Measurements from ENCODE around the gene PTPN11.
"Not testable (repeated sequence)": the region's sequence is repeated elsewhere in the genome, so short reads cannot be mapped to it uniquely, and the experiment has no call there.

PTPN11 gene

DNA sequence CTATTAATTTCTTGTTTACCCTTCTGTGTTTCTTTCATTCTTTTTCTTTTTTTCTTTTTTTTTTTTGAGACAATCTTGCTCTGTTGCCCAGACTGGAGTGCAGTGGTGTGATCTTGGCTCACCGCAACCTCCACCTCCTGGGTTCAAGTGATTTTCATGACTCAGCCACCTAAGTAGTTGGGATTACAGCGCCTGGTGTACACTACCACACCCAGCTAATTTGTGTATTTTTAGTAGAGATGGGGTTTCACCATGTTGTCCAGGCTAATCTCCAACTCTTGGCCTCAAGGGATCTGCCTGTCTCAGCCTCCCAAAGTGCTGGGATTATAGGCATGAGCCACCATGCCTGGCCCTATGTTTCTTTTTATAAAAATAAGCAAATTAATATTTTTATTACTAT is 29.4 kb downstream of the PTPN11 start:
- not testable (repeated sequence) for DNase-seq (ENCODE audit: low spot score)

DNA sequence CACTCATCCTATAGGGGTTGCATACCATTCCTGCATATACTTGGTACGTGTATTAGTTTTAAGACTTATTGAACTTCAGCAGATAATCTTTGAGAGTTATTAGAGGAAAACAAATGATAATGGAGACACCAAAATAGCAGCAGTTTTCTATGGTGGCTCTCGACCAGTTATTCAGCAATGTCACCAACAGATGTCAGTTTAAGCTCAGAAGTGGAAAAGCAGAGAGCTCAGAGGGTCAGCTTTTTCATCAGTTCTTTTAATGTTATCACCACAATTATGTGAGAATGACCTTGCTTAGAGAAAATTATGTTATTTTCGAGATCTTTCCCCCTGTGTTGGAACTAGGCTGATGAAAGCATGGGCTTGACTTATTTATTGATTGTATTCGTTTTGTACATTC is 32.0 kb downstream of the PTPN11 start:
- no peak for DNase-seq (ENCODE audit: low spot score)

DNA sequence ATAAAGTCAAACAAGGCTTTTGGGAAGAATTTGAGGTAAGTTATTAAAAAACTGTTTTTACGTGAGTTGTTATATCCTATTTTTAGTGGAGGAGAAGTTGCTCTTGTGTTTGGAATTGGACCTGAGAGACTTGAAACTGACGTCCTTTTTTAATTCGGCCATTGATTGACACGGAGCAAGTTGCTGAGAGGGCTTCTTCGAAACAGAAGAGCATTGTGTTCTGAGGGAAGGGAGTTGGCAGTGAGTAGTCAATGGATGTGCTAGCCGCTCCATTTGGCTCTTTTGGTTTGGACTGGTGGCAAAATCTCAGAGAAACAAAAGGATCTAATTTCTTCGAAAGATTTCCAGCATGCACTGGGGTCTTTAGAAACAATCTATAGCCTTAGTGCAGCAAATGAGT is 37.3 kb downstream of the PTPN11 start:
- no peak for DNase-seq (ENCODE audit: low spot score)

- not testable (repeated sequence) for DNase-seq (ENCODE audit: low spot score)
Observed at GRCh38 chr12:112457142-112457541, 38.4 kb downstream of the PTPN11 start.

- DNase-seq (ENCODE audit: low spot score): no peak
Observed at GRCh38 chr12:112458330-112458729, 39.6 kb downstream of the PTPN11 start.

DNA sequence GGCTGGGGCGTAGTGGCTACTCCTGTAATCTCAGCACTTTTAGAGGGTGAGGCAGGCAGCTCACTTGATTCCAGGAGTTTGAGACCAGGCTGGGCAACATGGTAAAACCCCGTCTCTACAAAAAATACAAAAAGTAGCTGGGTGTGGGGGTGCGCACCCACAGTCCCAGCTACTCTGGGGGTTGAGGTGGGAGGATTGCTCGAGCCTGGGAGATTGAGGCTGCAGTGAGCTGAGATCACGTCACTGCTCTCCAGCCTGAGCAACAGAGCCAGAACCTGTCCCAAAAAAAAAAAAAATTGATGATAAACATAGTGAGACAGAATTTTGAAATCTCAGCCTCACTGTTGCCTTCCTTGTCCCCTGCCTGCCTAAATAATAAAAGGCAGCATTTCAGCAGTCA is 40.0 kb downstream of the PTPN11 start:
- DNase-seq (ENCODE audit: low spot score): no peak

GRCh38 chr12:112463478-112463877 is 44.7 kb downstream of the PTPN11 start:
- DNase-seq (ENCODE audit: low spot score): no peak

- DNase-seq (ENCODE audit: low spot score): no peak
Observed at GRCh38 chr12:112464605-112465004, 45.9 kb downstream of the PTPN11 start.

GRCh38 chr12:112466011-112466422 is 47.3 kb downstream of the PTPN11 start:
- DNase-seq (ENCODE audit: low spot score): no peak

- DNase-seq (ENCODE audit: low spot score): no peak
Observed at GRCh38 chr12:112466835-112467234, 48.1 kb downstream of the PTPN11 start.

GRCh38 chr12:112468046-112468445 is 49.3 kb downstream of the PTPN11 start:
- DNase-seq (ENCODE audit: low spot score): no peak

GRCh38 chr12:112473056-112473455 is 54.3 kb downstream of the PTPN11 start:
- no peak for DNase-seq (ENCODE audit: low spot score)

DNA sequence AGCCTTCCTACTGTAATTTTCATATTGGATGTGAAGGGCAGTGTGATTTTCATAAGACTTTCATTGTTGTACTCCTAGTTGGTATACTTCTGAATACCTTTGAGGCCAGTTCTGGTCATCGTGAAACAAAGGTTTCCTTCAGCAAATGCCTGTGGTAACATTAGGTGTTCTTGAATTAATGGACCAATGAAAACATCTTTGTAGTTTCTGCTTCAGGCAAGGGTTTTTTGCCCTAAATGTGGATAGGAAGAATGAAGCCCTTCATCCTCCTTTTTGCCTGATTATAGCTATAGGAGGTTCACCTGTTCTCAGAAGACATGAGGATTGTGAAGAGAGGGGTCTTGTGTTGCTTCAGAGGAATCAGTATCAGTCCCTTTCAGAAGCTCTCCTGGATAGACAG is 60.7 kb downstream of the PTPN11 start:
- DNase-seq (ENCODE audit: low spot score): no peak

DNA sequence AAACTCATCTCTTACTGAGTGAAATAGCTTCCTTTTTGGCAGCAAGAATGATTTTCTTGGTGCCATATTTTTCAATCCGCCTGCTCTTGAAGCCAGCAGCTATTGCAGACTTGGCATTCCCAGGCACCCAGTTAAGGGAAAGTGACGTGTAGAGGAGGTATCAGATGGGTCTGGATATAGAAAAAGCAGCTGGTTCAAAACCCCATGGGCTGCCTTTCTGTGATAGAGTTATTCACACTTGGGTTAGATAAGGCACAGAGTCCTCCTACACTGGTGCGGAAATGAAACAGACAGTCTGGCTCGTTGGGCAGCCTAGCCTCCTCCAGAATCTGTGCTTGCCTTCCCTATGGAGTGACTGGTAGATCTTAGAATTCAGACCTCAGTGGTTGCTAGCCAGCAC is 62.2 kb downstream of the PTPN11 start:
- no peak for DNase-seq (ENCODE audit: low spot score)

- no peak for DNase-seq (ENCODE audit: low spot score)
Observed at GRCh38 chr12:112482733-112483132, 64.0 kb downstream of the PTPN11 start.

DNA sequence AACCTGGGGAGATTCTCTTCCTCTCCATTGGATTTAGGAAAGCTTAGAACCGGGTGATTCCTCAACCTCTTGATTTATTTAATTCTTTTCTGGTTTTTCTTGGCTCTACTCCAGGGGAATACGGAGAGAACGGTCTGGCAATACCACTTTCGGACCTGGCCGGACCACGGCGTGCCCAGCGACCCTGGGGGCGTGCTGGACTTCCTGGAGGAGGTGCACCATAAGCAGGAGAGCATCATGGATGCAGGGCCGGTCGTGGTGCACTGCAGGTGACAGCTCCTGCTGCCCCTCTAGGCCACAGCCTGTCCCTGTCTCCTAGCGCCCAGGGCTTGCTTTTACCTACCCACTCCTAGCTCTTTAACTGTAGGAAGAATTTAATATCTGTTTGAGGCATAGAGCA is 67.6 kb downstream of the PTPN11 start:
- no peak for DNase-seq (ENCODE audit: low spot score)

DNA sequence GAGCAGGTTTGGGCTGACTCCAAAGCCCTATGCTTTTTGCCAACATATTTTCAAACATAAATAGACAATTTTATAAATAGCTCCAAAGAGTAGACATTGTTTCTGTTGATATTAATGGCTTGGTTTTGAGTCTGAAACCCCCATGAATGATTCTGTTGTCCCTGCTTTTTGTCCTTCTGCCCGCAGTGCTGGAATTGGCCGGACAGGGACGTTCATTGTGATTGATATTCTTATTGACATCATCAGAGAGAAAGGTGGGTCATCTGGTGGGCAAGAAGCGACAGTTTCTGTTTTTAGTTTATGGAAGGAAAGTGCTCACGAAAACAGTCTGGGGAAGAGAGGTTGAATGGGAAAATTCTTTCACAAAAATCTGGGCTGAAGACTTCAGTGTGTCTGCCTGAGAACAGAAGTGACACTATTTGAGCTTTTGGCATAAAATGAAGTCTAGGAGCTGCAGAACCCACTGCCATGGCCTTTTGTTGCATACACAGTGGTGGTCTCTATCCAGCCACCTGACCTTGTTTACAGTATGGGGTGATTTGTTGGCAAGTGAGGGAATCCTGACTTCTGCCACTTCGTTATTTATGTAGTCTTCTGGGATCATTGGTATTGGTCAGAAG is 69.6 kb downstream of the PTPN11 start:
- no peak for DNase-seq (ENCODE audit: low spot score)

GRCh38 chr12:112489456-112489855 is 70.7 kb downstream of the PTPN11 start:
- no peak for DNase-seq (ENCODE audit: low spot score)

DNA sequence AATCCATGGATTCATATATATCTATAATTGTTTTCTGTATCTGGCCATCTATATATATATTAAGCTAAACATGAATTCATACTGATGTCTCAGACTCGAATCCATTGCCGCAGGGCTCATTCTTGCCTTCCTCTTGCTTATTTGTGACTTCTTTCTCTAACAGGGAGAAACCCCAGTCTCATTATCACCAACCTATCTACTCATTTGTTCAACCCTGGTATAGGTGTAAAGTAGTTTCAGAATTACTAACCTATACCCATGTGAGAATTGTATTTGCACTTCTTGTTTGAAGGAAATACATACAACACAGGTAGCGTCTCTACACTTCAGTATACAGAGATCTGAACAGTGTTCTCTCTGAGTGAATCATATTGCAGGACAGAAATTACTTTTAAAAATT is 77.7 kb downstream of the PTPN11 start:
- no peak for DNase-seq (ENCODE audit: low spot score)

- no peak for DNase-seq (ENCODE audit: low spot score)
Observed at GRCh38 chr12:112498580-112498979, 79.8 kb downstream of the PTPN11 start.

DNA sequence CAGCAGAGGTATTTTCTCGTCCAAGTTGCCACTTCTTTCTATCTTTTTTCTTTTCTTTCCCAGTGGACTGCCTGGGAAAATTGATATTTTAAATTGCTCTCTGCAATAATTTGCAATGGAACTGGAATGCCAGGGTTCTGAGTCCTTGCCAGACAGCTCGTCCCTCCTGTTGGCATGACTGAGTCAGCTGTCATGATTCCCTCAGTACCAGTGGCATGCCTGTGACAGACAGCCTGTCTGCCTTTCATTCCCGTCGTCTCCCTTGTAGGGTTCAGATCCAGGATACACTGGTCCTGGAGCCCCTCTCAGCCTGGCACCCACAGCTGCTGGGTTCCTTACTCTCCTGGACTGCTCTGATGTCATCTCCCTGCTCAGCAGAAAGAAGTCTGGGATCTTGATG is 84.8 kb downstream of the PTPN11 start:
- DNase-seq (ENCODE audit: low spot score): no peak

DNA sequence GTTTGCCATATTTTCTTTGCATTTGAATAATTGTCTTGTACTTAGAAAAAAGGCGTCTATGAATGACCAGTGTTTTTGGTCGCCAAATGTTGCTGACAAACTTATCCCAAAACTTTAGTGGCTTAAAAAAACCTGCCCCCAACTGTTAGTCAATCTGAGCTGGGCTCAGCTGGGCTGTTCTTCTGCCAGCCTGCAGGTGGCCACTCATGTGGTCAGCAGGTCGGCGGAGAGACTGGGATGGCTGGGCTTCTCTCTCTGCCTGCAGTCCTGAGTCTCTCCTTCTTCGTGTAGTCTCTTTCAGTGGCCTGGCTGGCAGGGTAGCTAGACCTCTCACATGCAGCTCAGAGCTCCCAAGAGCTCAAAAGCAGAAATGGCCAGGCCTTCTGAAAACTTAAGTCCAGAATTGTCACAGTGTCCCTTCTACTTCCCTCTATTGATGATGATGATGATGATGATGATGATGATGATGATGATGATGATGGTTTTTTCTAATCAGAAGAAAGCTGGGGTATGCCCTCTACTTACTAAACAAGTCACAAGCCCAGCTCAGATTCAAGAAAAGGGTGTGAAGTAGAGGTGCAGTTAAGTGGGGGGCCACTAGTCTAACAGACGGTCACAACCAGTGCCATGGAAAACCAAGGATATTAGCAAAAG is 87.9 kb downstream of the PTPN11 start:
- DNase-seq (ENCODE audit: low spot score): no peak

- no peak for DNase-seq (ENCODE audit: low spot score)
Observed at GRCh38 chr12:112513471-112513870, 94.7 kb downstream of the PTPN11 start.

GRCh38 chr12:112514456-112514855 is 95.7 kb downstream of the PTPN11 start:
- no peak for DNase-seq (ENCODE audit: low spot score)

Measured in GM03348 (cell line).